Suprapubic skin (tissue), 4 donors: ENCODE results near the gene MTA1. TPM values are rescaled to one million over a fixed set of nuclear protein-coding genes. Genes with fewer than 3 reads are reported as not detected.

Source experiments
- DNase-seq, 2 donors: peaks; one replicate each; pipeline ENCODE4 v3.0.0-alpha.2; 2019; ENCODE audit warnings: low spot score in 2 of 2
- H3K27ac ChIP-seq: fragments of 200-600 bp; sonication (generic); one replicate; pipeline ENCODE4 v1.5.1; 2019
- H3K27me3 ChIP-seq: fragments of 200-600 bp; sonication (generic); one replicate; pipeline ENCODE4 v1.5.1; 2019
- H3K36me3 ChIP-seq: fragments of 200-600 bp; sonication (generic); one replicate; pipeline ENCODE4 v1.5.1; 2019
- H3K4me1 ChIP-seq: fragments of 200-600 bp; sonication (generic); one replicate; pipeline ENCODE4 v1.5.1; 2019
- H3K4me3 ChIP-seq: fragments of 200-600 bp; sonication (generic); one replicate; pipeline ENCODE4 v1.5.1; 2019; ENCODE audit warnings: mild to moderate bottlenecking
- H3K9me3 ChIP-seq: fragments of 200-600 bp; sonication (generic); one replicate; pipeline ENCODE4 v1.5.1; 2019
- EP300 ChIP-seq: sonication (generic); formaldehyde crosslinking; IDR thresholded peaks from one replicate; pipeline ENCODE4 v1.6.1; 2017; ENCODE audit warnings: antibody characterized with exemption
- POLR2A ChIP-seq, 2 donors: fragments of 450-650 bp; IDR thresholded peaks; one replicate each; pipeline ENCODE4 v1.6.1; 2017; ENCODE audit warnings: antibody characterized with exemption in 2 of 2, mild to moderate bottlenecking in 2 of 2, moderate library complexity in 2 of 2
- POLR2AphosphoS5 ChIP-seq, 3 donors: sonication (generic); formaldehyde crosslinking; IDR thresholded peaks; one replicate each; pipeline ENCODE4 v1.6.1; 2017; ENCODE audit warnings: antibody characterized with exemption in 3 of 3
- WGBS: methylation state at CpG from one replicate; pipeline ENCODE4 v1.1.5; 2018; 5-methylcytosine and 5-hydroxymethylcytosine counted together
- total RNA-seq, 4 donors: library from RNA; depleted of rRNA; stranded (reverse); fragments of >200 nt; gene quantifications; one replicate each; pipeline ENCODE4 v1.1.0, GENCODE V29; 2016
- TF ChIP-seq, protein P1 (sequence below), 2 donors: fragments of 200-600 bp in 1 of 2; fragments of 450-650 bp in 1 of 2; sonication (generic) in 1 of 2; IDR thresholded peaks; one replicate each; pipeline ENCODE4 v1.5.1; 2016 to 2019; ENCODE audit warnings: antibody characterized with exemption in 2 of 2, mild to moderate bottlenecking in 1 of 2, moderate library complexity in 1 of 2

Gene MTA1
- total RNA-seq, 4 donors from 2014 or later: 38.1 to 107 (median 59.5) TPM

DNA sequence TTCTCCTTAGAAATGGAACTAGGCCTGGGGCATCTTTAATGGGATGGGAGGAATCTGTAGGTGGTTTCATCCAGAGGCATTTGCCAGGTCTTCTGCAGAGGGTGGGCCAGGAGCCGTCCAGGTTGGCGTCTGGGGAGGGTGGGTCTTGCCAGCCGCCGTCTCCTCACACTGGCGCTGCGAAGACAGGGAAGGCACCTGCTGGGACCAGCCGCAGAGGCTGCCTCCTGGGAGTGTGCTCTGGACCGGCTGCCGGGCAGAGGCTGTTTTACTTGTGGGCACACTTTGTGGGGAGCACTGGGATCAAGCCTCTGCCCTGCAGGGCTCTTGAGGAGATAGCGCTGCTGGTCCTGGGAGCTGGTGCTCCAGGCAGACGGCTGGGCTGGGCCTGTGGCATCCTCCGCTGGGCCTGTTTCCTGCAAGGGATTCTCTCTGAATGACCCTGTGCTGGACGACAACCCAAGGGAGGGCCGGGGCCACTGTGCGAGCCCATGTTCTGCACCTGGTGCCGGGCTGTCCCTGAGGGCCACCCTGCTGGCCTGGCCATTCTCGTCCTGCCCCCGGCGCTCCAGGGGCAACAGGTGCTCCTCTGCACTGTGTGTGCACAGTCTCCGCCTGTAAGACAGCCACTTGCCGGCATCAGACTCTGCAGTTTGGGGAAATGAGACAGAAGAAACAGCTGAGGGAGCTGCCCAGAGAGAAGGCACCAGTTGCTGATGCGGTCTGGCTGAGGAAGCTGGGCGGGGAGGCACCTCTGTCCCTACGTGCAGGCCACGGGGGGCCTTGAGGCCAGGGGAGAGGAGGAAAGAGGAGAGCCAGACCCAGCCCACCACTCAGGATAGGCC, 31.3 kb upstream of the MTA1 start:
- H3K9me3 ChIP-seq: no peaks in the 10 kb centered on the region
- TF ChIP-seq POLR2AphosphoS5 (IDR thresholded peaks at IDR 0.05) (no peak), POLR2A (IDR thresholded peaks at IDR 0.05) (no peak), EP300 (no peak)
- TF ChIP-seq, protein P1, sequence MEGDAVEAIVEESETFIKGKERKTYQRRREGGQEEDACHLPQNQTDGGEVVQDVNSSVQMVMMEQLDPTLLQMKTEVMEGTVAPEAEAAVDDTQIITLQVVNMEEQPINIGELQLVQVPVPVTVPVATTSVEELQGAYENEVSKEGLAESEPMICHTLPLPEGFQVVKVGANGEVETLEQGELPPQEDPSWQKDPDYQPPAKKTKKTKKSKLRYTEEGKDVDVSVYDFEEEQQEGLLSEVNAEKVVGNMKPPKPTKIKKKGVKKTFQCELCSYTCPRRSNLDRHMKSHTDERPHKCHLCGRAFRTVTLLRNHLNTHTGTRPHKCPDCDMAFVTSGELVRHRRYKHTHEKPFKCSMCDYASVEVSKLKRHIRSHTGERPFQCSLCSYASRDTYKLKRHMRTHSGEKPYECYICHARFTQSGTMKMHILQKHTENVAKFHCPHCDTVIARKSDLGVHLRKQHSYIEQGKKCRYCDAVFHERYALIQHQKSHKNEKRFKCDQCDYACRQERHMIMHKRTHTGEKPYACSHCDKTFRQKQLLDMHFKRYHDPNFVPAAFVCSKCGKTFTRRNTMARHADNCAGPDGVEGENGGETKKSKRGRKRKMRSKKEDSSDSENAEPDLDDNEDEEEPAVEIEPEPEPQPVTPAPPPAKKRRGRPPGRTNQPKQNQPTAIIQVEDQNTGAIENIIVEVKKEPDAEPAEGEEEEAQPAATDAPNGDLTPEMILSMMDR (IDR thresholded peaks at IDR 0.05): no peak
- no peaks in the 10 kb centered on the region for H3K27me3 ChIP-seq
- peak overlapping the region; percentile 42 for H3K27ac ChIP-seq
- no peak overlapping the region for H3K4me3 ChIP-seq
- DNase-seq: no peak
- H3K4me1 ChIP-seq: peaks cover 49% of the 10 kb centered on the region
- 88% methylated on average over 11 of the region's 25 CpGs for WGBS
- peaks cover 53% of the 10 kb centered on the region for H3K36me3 ChIP-seq

DNA sequence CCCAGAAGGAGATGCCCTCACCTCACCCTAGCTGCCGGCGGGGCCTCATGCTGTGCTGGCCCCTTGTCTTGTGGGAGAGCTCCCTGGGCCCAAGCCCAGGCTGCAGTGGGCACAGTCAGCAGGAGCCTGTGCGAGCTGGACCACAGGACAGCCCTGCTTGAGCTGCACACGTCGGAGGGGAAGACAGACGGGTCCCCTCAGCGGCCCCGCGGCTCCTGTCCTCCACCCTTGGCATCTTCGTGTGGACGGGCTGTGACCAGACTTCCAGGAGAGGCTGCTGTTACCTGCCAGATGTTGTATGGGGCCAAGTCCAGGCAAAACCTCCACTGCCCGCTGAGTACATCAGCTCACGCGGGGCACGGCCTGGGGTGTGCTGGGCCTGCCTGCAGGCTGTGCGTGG, 30.7 kb upstream of the MTA1 start:
- Histone ChIP-seq H3K36me3 (peaks cover 47% of the 10 kb centered on the region), H3K4me1 (peaks cover 46% of the 10 kb centered on the region), H3K27ac (peak overlapping the region; percentile 42), H3K27me3 (no peaks in the 10 kb centered on the region), H3K9me3 (no peaks in the 10 kb centered on the region), H3K4me3 (no peak overlapping the region)
- no peak for DNase-seq
- WGBS: no CpG with 5 or more reads among the region's 16 CpGs
- TF ChIP-seq, protein P1 (IDR thresholded peaks at IDR 0.05): no peak
- TF ChIP-seq EP300 (no peak), POLR2A (IDR thresholded peaks at IDR 0.05) (no peak), POLR2AphosphoS5 (IDR thresholded peaks at IDR 0.05) (no peak)

DNA sequence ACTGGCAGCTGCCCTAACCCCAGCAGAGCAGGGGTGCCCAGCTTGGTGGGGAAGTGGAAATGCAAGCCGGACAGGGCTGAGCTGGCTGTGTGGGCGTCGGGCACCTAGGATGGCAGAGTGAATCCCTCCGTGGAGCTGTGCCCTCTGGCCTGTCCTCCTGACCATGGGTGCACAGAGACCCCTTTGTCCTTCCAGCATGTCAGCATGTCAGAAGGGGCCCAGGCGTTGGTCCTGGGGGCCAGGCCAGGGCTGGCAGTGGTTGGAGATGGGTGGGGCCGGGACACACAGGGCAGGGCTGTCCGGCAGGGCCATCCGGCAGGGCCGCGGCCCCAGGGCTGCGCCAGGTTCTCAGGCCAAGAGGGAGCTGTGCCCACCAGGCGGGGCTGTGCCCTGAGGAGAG, 30.1 kb upstream of the MTA1 start:
- WGBS: no CpG with 5 or more reads among the region's 12 CpGs
- Histone ChIP-seq H3K9me3 (no peaks in the 10 kb centered on the region), H3K36me3 (peaks cover 46% of the 10 kb centered on the region), H3K4me3 (no peak overlapping the region), H3K27me3 (no peaks in the 10 kb centered on the region), H3K4me1 (peaks cover 41% of the 10 kb centered on the region), H3K27ac (peak overlapping the region; percentile 42)
- DNase-seq: no peak
- TF ChIP-seq EP300 (no peak), POLR2A (IDR thresholded peaks at IDR 0.05) (no peak), POLR2AphosphoS5 (IDR thresholded peaks at IDR 0.05) (no peak)
- TF ChIP-seq, protein P1 (IDR thresholded peaks at IDR 0.05): peak in 1 of 2 donors; percentile 9

DNA sequence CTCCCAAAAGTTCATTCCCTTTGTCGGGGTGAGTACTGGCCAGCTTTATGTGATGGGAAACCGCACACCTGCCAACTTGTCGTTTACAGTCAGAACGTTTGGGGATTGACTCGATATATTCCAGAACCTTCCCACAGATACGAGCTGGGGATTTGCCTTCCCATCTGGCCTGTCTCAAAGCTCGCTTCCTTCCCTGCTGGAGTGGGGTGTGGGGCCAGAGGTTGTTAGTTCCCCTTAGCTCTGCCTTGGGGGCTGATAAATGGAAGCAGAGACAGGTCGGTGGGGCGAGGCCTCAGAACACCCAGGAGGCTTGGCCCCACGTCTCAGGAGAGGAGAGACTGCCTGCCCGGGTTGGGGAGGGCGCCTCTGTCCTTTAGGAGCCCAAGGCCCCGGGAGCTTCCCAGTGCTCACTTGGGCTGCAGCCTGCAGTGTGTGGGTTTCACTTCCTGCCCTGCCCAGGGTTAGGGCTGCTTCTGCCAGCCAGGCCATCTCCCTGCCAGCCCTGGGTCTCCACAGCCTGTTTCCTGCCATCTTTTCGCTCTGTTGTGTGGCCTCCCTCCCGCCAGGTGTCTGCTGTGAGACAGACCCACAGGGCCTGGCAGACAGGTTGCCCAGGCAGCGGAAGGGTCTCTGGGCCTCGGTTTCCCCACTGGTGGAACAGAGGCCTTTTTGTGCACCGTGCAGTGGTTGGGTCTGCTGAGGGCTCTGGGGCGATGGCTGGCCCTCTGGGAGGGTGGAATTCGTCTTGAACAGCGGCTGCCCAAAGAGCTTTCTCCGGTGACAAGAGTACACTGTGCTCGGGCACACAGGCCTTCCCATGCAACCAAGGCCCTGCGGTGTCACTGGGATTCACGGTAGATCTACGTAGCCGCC, 29.4 kb upstream of the MTA1 start:
- Histone ChIP-seq H3K36me3 (peaks cover 46% of the 10 kb centered on the region), H3K27me3 (no peaks in the 10 kb centered on the region), H3K4me1 (peaks cover 34% of the 10 kb centered on the region), H3K27ac (peak overlapping the region; percentile 42), H3K4me3 (no peak overlapping the region), H3K9me3 (no peaks in the 10 kb centered on the region)
- DNase-seq: no peak
- 64% methylated on average over 18 of the region's 27 CpGs for WGBS
- no peak for TF ChIP-seq POLR2AphosphoS5 (IDR thresholded peaks at IDR 0.05)
- TF ChIP-seq, protein P1 (IDR thresholded peaks at IDR 0.05): no peak
- no peak for TF ChIP-seq POLR2A (IDR thresholded peaks at IDR 0.05)
- TF ChIP-seq EP300: no peak
